Measurements from ENCODE around the gene MYO9B.

DNA sequence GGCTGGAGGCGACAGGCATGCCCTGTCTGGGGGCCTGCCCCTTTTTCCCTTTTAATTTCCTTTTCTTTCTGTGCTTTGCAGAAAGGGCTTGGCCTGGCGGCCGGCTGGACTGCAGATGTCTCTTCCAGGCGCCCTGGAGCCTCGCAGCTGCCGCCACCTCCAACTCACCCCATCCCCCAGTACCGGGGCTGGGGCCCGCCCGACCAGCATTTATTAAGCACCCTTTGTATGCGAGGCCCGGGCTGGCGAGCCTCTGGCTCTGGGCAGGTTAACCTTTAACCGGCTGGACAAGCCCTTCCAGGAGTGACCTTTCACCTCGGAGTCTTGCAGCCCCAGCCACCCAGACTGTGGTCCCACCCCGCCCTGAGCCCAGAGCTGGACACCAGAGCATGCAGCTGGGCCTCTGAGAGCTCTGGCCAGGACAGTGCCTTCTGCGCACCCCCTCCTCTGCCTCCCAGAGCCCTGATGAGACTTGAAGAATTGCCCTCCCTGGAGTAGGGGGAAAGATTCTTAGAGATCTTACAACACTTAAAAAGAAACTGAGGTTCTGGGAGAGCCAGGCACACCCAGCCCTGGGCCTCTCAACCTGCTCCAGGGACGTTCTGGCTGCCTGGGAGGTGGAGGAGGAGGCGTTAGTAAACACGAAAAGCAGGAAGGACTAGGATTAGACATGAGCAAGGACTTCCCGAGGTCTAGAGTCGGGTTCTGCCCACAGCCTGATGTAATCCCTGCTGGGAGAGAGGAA, 171.3 kb downstream of the MYO9B start:
- TF ChIP-seq EZH2 (IDR thresholded peaks at IDR 0.05; ENCODE audit: insufficient read depth, poor library complexity, severe bottlenecking) (no peak), EZH2phosphoT487 (IDR thresholded peaks at IDR 0.05; ENCODE audit: insufficient read depth, low read depth) (no peak)

Measured in GM23248 (cell line).